ENCODE results near the gene CAMKMT.

GRCh38 chr2:44796771-44797170, 435.0 kb downstream of the CAMKMT start:
- TF ChIP-seq NFIC (IDR thresholded peaks at IDR 0.05) (no peak), CEBPB (IDR thresholded peaks at IDR 0.05) (no peak), FOXM1 (IDR thresholded peaks at IDR 0.05; ENCODE audit: borderline replicate concordance, low read depth) (no peak), REST (IDR thresholded peaks at IDR 0.05; ENCODE audit: low read depth) (no peak), TEAD4 (IDR thresholded peaks at IDR 0.05) (no peak), YY1 (IDR thresholded peaks at IDR 0.05; ENCODE audit: low read depth) (no peak)
- TF ChIP-seq, protein P1, sequence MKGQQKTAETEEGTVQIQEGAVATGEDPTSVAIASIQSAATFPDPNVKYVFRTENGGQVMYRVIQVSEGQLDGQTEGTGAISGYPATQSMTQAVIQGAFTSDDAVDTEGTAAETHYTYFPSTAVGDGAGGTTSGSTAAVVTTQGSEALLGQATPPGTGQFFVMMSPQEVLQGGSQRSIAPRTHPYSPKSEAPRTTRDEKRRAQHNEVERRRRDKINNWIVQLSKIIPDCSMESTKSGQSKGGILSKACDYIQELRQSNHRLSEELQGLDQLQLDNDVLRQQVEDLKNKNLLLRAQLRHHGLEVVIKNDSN (IDR thresholded peaks at IDR 0.05), result no peak
